Liver (tissue), 3 donors: ENCODE measurements around the gene CD276.

Experiments
- YY1 ChIP-seq: IDR thresholded peaks from 2 replicates; pipeline ENCODE4 v1.6.1; 2016; ENCODE audit warnings: antibody characterized with exemption, mild to moderate bottlenecking
- TF ChIP-seq, protein P1 (sequence below): fragments of 150-350 bp; IDR thresholded peaks from 2 replicates; pipeline ENCODE4 v1.5.1; 2017; ENCODE audit warnings: improper control_type of control experiment, low read depth, low read length; ENCODE audit not compliant: missing input control
- TF ChIP-seq, protein P2 (sequence below): IDR thresholded peaks from 2 replicates; pipeline ENCODE4 v1.6.1; 2016; ENCODE audit warnings: antibody characterized with exemption
- TF ChIP-seq, protein P3 (sequence below): IDR thresholded peaks from 2 replicates; pipeline ENCODE4 v1.6.1; 2016; ENCODE audit warnings: antibody characterized with exemption
- donor health status: healthy.
- donor health status: healthy.

DNA sequence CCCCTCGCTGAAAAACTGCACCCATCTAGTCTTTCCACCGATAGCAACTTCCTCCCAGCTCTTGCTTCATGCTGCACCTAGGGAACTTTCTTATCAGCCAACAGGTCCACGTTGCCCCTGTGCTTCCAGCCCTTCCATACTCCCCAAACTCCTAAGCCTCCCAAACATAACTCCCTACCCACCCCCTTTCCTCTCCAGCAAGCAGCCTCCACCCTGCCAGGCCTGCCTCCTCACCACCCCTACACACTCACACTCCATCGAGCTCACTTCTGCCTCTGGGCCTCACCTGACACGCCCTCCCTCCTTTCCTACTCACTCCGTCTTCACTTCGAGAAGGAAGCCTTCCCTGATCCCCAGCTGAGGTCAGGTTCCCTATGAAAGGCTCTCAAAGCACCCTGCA is 60.9 kb downstream of the CD276 start:
- TF ChIP-seq, protein P1, sequence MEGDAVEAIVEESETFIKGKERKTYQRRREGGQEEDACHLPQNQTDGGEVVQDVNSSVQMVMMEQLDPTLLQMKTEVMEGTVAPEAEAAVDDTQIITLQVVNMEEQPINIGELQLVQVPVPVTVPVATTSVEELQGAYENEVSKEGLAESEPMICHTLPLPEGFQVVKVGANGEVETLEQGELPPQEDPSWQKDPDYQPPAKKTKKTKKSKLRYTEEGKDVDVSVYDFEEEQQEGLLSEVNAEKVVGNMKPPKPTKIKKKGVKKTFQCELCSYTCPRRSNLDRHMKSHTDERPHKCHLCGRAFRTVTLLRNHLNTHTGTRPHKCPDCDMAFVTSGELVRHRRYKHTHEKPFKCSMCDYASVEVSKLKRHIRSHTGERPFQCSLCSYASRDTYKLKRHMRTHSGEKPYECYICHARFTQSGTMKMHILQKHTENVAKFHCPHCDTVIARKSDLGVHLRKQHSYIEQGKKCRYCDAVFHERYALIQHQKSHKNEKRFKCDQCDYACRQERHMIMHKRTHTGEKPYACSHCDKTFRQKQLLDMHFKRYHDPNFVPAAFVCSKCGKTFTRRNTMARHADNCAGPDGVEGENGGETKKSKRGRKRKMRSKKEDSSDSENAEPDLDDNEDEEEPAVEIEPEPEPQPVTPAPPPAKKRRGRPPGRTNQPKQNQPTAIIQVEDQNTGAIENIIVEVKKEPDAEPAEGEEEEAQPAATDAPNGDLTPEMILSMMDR, result no peak
- TF ChIP-seq, protein P2, sequence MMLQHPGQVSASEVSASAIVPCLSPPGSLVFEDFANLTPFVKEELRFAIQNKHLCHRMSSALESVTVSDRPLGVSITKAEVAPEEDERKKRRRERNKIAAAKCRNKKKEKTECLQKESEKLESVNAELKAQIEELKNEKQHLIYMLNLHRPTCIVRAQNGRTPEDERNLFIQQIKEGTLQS, result no peak
- TF ChIP-seq, protein P3, sequence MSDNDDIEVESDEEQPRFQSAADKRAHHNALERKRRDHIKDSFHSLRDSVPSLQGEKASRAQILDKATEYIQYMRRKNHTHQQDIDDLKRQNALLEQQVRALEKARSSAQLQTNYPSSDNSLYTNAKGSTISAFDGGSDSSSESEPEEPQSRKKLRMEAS, result no peak
- no peak for TF ChIP-seq YY1
